NCI-H1417 (cell line): Measurements from ENCODE around the gene MMP23B.
"Not testable (repeated sequence)": the region's sequence is repeated elsewhere in the genome, so short reads cannot be mapped to it uniquely, and the experiment has no call there.

ENCODE experiments used
- DNase-seq, 3 experiments: peaks; one replicate each; lab custom pipeline; 2025; lab: John Stamatoyannopoulos, UW

The MMP23B gene

GRCh38 chr1:1666526-1666925, 34.6 kb downstream of the MMP23B start:
- no peak for DNase-seq

- DNase-seq = no peak
These were observed 37.8 kb downstream of the MMP23B start for GRCh38 chr1:1669468-1670440.

GRCh38 chr1:1670866-1671265, 38.9 kb downstream of the MMP23B start:
- DNase-seq = no peak

- DNase-seq = no peak
These were observed 39.6 kb downstream of the MMP23B start for GRCh38 chr1:1671365-1672119.

- DNase-seq = no peak
These were observed 40.4 kb downstream of the MMP23B start for GRCh38 chr1:1672181-1672965.

GRCh38 chr1:1674806-1675205, 42.8 kb downstream of the MMP23B start:
- not testable (repeated sequence) for DNase-seq

GRCh38 chr1:1675218-1675617, 43.2 kb downstream of the MMP23B start:
- not testable (repeated sequence) for DNase-seq

GRCh38 chr1:1676087-1676486, 44.1 kb downstream of the MMP23B start:
- not testable (repeated sequence) for DNase-seq

- no peak for DNase-seq
These were observed 46.0 kb downstream of the MMP23B start for GRCh38 chr1:1677718-1678580.

- DNase-seq = no peak
These were observed 46.8 kb downstream of the MMP23B start for GRCh38 chr1:1678581-1679380.

- no peak for DNase-seq
These were observed 48.3 kb downstream of the MMP23B start for GRCh38 chr1:1680031-1680911.

- no peak for DNase-seq
These were observed 48.9 kb downstream of the MMP23B start for GRCh38 chr1:1680912-1681273.

- no peak for DNase-seq
These were observed 51.3 kb downstream of the MMP23B start for GRCh38 chr1:1683104-1683905.
